Ishikawa (cell line): ENCODE data around the gene RAB14.

Experiments used
- CEBPB ChIP-seq: IDR thresholded peaks from 2 replicates; pipeline ENCODE4 v1.6.1; 2012
- CREB1 ChIP-seq: IDR thresholded peaks from 2 replicates; pipeline ENCODE4 v1.6.1; 2012; ENCODE audit warnings: low read depth
- EGR1 ChIP-seq: IDR thresholded peaks from 2 replicates; pipeline ENCODE4 v1.6.1; 2012
- EP300 ChIP-seq: IDR thresholded peaks from 2 replicates; pipeline ENCODE4 v1.6.1; 2012; ENCODE audit warnings: borderline replicate concordance
- FOXM1 ChIP-seq: IDR thresholded peaks from 2 replicates; pipeline ENCODE4 v1.6.1; 2012; ENCODE audit warnings: low read depth, borderline replicate concordance
- MAX ChIP-seq: IDR thresholded peaks from 2 replicates; pipeline ENCODE4 v1.6.1; 2012
- NFIC ChIP-seq: IDR thresholded peaks from 2 replicates; pipeline ENCODE4 v1.6.1; 2012
- RAD21 ChIP-seq: IDR thresholded peaks from 2 replicates; pipeline ENCODE4 v1.6.1; 2012; ENCODE audit warnings: low read depth
- REST ChIP-seq: IDR thresholded peaks from 2 replicates; pipeline ENCODE4 v1.6.1; 2012; ENCODE audit warnings: low read depth, mild to moderate bottlenecking
- TAF1 ChIP-seq: IDR thresholded peaks from 2 replicates; pipeline ENCODE4 v1.6.1; 2012; ENCODE audit warnings: low read depth, mild to moderate bottlenecking
- TCF12 ChIP-seq: IDR thresholded peaks from 2 replicates; pipeline ENCODE4 v1.6.1; 2012; ENCODE audit warnings: low read depth
- TEAD4 ChIP-seq: IDR thresholded peaks from 2 replicates; pipeline ENCODE4 v1.6.1; 2012
- YY1 ChIP-seq: IDR thresholded peaks from 2 replicates; pipeline ENCODE4 v1.6.1; 2012; ENCODE audit warnings: low read depth
- ZBTB7A ChIP-seq: IDR thresholded peaks from 2 replicates; pipeline ENCODE4 v1.6.1; 2012; ENCODE audit warnings: low read depth
- TF ChIP-seq, protein P1 (sequence below): IDR thresholded peaks from 2 replicates; pipeline ENCODE4 v1.6.1; 2012

Gene RAB14

DNA sequence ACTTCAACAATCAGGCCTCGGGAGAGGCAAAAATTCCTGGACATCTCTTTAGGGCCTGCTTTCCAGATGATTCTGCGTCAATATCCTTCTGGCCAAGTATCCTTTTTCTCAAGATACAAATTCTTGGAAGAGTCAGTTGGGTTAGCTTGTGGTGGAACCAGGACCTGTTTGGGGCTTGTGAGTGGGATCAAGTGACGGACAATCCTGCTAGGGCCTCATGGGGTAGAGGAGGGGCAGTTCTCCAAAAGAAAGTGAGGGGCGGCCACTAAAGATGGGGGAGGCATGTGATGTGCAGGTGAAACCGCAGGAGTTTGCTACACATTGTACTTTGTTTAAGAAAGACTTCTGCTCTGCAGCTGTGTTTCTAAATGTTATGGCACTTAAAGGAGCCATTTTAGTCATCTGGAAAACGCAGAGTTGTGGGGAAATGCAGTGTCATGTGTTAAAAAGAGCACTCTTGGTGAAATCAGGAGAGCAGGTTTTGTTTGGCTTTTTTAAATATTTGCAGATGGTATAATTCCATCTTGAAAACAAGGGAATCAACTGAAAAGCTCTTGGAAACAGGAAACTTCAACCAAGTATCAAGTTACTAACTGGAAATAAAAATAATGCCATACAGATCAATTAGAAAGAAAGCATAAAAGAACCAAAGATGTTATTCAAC is 38.9 kb upstream of the RAB14 start:
- TF ChIP-seq TAF1 (no peak), EGR1 (no peak), MAX (no peak), RAD21 (no peak), NFIC (no peak), TCF12 (no peak), FOXM1 (no peak), YY1 (no peak), EP300 (no peak), ZBTB7A (no peak), CEBPB (no peak), REST (no peak), TEAD4 (no peak), CREB1 (no peak)
- TF ChIP-seq, protein P1, sequence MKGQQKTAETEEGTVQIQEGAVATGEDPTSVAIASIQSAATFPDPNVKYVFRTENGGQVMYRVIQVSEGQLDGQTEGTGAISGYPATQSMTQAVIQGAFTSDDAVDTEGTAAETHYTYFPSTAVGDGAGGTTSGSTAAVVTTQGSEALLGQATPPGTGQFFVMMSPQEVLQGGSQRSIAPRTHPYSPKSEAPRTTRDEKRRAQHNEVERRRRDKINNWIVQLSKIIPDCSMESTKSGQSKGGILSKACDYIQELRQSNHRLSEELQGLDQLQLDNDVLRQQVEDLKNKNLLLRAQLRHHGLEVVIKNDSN, result no peak

DNA sequence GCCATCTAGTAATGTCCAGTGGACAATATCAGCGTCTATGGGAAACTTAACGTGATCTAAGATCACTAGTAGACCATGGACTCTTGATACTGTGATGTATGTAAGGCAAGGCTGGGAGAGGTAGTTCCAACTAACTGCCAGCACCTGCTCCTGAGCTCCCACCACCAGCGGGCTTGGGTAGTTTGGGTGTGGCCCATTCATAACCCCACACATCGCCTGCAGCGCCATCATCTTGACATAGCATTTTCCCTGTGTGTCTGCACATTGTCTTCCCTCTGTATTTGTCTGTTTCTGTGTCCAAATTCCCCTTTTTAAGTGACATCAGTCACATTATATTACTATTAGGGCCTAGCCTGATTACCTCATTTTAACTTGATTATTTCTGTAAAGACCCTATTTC is 38.2 kb upstream of the RAB14 start:
- TF ChIP-seq NFIC (no peak), ZBTB7A (no peak), EGR1 (no peak), TCF12 (no peak), TAF1 (no peak), FOXM1 (no peak), MAX (no peak), RAD21 (no peak), CEBPB (no peak), YY1 (no peak), CREB1 (no peak), REST (no peak), TEAD4 (no peak), EP300 (no peak)
- TF ChIP-seq, protein P1, result no peak

GRCh38 chr9:121239071-121239470 is 37.4 kb upstream of the RAB14 start:
- TF ChIP-seq, protein P1, result no peak

GRCh38 chr9:121237916-121238315 is 36.2 kb upstream of the RAB14 start:
- TF ChIP-seq CREB1, result no peak
- TF ChIP-seq CEBPB, result no peak
- no peak for TF ChIP-seq YY1
- TF ChIP-seq EGR1, result no peak

GRCh38 chr9:121235512-121235911 is 33.8 kb upstream of the RAB14 start:
- TF ChIP-seq RAD21, result no peak
- TF ChIP-seq ZBTB7A, result no peak
- no peak for TF ChIP-seq YY1
- no peak for TF ChIP-seq MAX
- TF ChIP-seq TCF12, result no peak
- TF ChIP-seq FOXM1, result no peak
- TF ChIP-seq REST, result no peak
- TF ChIP-seq, protein P1, result no peak
- no peak for TF ChIP-seq CREB1
- TF ChIP-seq EGR1, result no peak
- no peak for TF ChIP-seq NFIC
- TF ChIP-seq TAF1, result no peak
